GM11168 (cell line): ENCODE results near the gene UBLCP1.
"Not testable (repeated sequence)": the region's sequence is repeated elsewhere in the genome, so short reads cannot be mapped to it uniquely, and the experiment has no call there.

ENCODE experiments used
- in situ Hi-C: fragments of 300-500 bp; cut with MboI; formaldehyde crosslinking; loops from one replicate; pipeline ENCODE4 v1.12.0; 2022; ENCODE audit warnings: low sequenced_read_pairs; ENCODE audit not compliant: unreplicated experiment

UBLCP1 gene, protein sequence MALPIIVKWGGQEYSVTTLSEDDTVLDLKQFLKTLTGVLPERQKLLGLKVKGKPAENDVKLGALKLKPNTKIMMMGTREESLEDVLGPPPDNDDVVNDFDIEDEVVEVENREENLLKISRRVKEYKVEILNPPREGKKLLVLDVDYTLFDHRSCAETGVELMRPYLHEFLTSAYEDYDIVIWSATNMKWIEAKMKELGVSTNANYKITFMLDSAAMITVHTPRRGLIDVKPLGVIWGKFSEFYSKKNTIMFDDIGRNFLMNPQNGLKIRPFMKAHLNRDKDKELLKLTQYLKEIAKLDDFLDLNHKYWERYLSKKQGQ

DNA sequence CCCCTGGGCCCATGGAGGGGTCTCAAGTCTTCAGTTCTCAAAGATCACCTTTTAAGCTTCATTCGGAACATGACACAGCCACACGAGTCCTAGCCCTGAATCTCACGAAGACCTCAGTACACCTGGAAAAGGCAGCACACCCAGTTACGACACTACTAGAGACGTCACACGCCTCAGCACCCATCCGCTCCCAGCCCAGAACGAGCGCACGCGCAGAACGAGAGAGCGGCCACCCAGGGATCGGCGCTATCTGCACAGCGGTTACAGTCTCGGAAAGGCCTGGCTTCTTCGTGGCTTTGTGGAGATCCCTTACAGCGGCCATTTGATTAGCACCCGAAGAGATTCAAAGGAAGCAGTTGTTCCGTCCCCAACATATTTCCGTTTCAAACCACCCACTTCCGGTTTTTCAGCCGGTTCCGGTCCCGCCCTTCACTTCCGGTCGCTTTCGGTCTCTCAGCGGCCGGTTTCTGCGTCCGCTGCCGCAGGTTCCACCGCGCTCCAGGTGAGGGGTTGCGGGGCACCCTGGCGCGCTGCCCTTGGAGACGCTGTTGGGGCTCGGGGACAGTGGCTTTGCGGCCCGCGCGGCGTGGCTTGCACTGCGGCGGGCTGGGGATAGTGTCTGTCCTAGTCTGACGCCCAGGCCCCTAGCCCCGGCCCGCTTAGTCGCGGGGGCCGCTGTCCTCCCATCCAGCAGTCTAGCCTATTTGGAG is at the start of gene UBLCP1:
Gene UBLCP1, plus strand, starts transcription at position 432 of the 710 bp plus-strand sequence. CDS start 5,626 bp downstream, outside the sequence.
- in situ Hi-C loops = no loop called here

DNA sequence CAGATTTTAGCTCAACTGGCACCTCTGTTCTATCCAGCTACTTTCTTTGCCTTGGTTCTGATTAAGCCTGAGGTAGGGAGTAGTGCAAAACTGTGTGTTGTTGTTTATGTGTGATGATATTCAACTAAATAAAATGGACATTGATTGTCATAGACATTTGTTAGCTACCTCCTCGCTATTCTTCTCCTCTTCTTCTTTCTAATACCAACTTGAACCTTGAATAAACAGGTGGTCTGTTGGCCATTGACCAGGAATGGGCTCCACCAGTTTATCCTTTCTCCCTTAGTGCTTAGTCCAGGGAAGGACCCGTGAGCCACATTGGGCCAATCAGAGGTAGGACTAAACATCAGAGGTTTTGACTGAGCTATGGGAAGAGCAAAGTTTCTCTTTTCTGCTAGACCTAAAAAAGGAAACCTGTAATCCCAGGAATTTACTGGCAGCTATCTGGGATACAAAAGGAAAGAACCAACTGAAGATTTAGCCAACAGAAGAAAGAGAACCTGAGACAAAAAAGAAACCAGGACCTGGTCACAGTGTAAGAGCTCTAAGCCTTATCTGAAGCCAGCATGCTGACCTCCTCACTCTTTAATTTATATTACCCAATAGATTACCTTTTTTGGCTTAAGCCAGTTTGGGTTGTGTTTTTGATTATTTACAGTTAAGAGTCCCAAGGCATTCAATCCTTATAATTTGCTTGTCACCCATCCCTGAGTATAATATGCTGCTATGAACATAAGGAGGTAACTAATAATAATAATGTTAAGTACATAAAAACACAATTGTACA is 48.4 kb upstream of the UBLCP1 start:
- in situ Hi-C loops = no loop called here

DNA sequence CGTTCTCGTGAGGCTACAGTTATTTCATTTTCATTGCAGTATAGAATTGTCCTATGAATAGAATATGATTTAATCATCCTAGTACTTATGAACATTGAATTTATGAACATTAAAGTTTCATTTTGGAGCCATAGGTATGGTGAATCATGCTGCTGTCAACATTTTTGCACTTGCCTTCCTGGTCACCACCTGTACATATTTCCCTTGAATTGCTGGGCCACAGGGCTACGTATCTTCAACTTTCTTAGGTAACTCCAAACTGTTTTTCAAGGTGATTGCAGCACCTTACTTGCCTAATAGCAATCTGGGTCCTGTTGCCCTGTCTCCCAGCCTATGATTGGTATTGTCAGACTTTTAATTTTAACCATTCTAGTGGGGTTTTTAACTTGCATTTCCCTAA is 47.2 kb upstream of the UBLCP1 start:
- in situ Hi-C loops = no loop called here

DNA sequence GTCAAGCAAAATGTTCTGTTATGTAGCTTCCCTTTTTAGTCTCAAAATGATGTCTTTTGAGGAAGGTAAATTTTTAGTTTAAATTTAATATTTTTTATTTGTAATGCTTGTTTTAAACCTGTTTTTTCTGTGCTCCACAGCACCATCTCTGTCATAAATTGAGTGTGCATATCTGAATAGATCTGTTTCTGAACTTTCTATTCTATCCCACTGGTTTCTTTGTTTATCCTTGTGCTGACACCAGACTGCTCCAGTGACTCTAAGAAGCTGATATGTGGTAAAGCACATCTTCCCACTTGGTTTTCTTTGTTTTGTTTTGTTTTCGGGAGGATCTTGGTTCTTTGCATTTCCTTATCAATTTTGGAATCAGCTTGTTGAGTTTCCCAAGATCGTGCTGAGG is 46.6 kb upstream of the UBLCP1 start:
- in situ Hi-C loops = no loop called here

DNA sequence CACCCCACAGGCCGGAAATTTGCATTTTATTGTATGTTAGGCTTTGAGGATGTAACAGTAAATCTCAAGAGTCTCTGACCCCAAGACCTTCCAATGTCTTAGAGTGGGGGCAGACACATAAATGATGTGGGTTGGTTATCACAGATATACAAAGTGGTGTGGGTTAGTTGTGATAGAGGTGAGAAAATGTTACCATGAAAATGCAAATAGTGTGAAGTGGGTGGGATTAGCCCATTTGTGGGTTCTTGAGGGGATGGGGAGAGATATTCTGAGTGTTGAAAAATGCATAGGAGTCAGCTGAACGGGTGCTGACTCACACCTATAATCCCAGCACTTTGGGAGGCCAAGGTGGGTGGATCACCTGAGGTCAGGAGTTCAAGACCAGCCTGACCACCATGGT is 45.9 kb upstream of the UBLCP1 start:
- in situ Hi-C loops = no loop called here

DNA sequence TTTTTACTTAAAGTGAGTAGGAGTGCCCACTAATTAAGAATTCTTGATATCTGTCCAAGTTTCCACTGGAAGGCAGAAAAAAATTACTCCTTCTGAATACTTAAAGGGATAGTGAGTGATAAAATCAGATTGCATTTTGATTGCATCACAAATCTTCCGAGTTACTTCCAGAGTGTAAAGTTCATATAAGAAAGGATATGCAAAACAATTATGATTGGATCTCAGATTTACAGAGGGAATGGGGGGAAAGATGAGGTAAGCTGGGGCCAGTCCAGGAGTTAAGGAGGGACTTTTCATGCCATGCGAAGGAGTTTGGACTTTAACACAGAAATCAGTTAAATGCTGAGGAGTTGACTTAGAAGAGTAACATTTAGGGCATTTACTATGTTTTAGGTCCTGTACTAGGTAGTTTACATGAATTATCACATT is 44.5 kb upstream of the UBLCP1 start:
- in situ Hi-C loops = no loop called here

DNA sequence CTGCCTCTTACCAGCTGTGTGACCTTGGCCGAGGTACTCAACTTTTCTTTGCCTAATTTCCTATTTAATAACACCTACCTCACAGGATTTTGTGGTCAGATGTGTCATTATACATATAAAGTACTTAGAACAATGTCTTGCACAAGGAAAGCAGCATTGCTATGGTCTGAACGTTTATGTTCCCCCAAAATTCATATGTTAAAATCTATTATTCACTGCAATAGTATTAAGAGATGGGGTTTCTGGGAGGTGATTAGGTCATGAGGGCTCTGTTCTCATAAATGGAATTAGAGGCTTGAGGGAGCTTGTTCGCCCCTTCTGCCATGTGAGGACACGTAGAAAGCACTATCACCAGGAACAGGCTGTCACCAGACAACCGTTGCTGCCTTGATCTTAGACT is 42.9 kb upstream of the UBLCP1 start:
- in situ Hi-C loops = no loop called here

DNA sequence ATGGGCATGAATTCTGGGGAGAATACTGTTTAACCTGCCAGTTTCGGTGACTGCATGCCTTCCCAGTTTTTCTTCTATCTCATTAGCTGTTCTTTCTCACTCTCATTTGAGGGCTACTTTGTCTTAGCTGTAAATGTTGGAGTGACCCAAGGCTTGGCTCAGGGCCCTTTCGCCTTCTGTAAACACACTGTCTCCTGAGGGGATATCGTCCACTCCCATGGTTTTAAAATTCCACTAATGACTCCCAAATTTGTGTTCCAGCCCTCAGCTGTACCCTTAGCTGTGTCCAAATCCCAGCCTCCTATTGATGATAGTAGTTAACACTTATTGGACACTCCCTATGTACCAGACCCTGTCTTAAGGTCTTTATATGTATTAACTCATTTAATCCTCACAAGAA is 39.6 kb upstream of the UBLCP1 start:
- in situ Hi-C loops = no loop called here

DNA sequence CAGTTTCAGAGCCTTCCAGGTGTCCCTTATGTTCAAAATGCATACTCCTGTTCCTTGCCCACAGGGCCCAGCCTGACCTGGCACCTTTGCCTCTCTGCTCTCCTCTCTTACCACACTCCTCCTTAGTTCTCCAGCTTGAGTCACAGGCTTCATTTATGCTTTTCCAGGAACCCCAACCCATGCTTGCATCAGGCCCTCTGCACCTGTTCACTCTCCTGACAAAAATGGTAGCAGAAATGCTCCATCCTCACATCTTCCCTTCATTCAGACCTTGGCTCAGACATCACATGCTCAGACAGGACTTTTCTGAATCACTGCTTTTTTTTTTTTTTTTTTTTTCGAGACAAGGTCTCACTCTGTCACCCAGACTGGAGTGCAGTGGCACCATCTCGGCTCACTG is 38.6 kb upstream of the UBLCP1 start:
- in situ Hi-C loops = no loop called here

DNA sequence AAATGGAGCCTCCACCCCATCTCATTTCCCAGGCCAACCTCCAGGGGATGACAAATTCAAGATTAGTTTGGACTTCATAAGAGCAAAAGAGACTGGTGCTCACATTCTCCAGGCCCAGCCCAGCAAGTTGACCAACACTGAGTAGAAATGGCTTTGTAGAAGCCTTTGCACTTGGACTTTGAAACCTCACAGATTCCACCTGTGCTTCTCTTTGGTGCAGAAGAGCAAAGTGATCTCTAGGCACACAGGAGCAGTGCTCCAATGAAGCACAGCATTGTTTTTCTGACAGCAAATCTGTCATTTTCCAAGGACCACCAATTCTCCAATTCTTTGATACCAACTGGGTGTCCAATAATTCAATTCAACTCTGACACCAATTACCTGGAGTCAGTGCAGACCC is 36.6 kb upstream of the UBLCP1 start:
- in situ Hi-C loops = no loop called here

DNA sequence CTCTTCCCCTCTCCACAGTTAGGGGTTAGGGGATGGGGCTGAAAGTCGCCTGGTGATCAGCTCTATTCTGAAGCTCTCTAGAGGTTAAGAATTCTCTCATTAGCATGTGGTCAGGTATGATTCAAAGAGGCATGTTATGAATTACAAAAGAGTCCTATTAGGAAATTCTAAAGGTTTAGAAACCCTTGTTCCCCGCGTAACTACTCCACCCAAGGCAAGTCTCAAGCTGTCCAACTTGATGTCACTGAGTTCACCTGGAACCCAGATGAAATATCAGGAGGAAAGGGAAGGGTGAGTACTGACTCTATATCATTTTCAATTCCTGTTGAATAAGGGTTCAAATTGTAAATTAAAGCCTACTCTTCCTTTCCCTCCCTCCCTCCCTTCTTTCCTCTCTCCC is 35.6 kb upstream of the UBLCP1 start:
- in situ Hi-C loops = no loop called here

DNA sequence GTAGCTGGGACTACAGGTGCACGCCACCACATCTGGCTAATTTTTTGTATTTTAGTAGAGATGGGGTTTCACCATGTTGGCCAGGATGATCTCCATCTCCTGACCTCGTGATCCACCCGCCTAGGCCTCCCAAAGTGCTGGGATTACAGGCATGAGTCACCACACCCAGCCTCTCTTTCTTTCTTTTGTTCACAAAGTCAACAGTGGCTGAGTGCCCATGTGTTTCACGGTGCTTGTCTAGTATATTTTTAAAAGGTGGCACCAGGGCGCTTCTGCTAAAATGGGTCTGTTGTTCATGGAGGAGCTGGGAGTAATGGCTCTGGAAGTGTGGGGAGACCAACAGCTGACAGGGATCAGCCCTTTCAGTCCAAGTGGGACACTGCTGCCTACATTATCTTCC is 35.0 kb upstream of the UBLCP1 start:
- in situ Hi-C loops = not testable (repeated sequence)

DNA sequence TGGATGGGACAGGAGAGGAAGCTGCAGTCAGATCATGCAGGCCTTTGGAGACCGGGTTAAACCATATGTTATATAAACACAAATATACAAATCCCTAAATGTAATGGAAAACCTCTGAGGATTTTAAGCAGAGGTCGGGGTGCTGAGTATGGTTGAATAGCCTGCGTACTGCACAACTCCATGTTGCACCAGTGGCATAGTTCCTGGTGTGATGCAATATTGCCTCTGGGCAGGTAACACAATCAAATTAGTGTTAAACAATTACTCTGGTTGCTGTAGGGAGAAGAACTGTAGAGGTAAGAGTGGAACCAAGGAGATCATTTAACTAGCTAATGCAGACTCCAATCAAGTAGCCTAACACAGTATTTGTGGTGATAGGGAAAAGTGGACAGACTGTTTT is 32.4 kb upstream of the UBLCP1 start:
- in situ Hi-C loops = no loop called here

DNA sequence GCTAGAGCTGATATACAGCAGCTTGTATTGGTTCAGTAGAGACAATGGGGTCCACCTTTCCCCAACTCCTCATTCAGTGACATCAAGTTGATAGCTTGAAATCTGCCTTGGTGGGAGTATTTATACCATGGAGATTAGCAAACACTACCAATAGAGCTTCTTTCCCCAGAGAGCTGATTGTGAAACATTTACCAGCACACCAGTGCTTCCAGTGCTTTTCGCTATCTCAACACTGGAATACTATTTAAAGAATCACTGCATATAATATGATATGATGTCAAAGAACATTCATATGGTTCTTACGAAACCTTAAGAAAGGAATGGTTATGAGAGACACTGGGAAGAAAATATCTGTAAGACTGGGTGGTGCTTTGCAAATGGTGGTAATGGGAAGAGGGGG is 31.9 kb upstream of the UBLCP1 start:
- in situ Hi-C loops = no loop called here

DNA sequence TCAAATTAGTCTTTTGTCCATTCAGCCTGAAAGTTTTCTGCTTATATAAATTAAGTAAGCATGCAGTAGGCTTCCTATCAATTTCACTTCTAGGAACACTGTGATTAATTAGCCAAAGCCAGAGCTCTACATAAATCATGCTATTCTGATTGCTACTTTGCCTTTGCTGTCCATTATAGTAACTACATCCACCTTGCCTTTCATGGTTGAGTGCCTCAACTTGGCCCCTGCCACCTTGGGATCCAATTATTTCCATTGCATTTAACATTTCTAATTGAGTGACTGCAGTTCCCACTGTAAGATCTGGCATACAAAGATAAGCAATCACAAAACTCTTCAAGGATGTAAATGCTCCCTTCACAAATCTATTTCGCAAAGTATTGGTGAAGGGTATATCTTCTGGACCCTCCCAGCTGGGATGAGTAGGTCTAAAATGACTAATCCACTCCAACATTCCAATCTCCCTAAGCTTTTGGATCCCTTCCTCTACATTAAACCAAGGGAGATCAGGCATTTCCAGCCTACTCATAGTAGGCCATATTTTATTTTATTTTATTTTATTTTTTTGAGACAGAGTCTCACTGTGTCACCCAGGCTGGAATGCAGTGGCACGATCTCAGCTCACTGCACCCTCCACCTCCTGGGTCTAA is 27.1 kb upstream of the UBLCP1 start:
- in situ Hi-C loops = not testable (repeated sequence)

DNA sequence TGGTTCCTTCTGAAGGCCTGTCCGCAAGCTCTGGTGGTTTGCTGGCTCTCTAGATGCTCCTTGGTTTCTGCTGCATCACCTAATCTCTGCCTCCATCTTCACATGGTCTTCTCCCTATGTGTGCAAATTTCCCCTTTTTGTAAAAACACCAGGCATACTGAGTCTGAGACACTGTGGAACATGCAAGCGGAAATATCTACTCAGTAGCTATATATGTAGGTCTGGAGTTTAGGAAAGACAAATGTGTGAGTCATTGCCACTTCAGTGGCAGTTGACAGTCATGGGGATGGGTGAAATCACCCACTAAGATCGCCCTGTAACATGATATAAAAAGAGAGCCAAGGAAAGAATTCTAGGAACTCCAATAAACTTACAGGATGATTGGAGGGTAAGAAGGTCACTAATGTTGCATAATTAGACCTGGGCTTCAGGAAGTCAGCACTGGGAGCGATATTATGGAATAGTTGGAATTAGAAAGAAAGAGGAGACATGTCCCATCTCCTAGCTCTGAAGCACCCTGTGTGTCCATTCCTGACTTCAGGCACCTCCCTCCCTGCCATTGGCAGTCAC is 22.7 kb upstream of the UBLCP1 start:
- in situ Hi-C loops = no loop called here

DNA sequence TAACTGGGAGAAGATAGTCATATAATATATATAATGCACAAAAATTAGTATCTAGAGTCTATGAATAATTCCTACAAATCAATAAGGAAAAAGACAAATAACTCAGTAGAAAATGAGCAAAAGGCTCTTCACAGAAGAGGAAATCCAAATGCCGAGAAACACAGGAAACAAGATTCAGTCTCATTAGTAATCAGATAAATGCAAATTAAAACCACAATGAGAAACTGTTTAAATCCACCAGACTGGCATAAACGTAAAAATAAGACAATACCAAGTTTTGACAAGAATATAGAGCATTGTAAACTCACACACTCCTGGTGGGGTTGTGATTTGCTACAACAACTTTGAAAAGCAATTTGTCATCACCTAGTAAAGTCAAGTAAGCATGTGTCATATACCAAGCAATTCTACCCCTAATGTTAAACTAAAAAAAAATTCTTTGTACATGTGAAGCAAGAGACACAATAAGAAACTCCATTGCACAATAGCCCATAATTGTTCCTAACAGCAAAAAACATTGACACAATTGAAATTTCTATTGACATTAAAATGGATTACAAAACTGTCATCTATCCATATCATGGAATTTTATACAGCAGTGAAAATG is 21.0 kb upstream of the UBLCP1 start:
- in situ Hi-C loops = no loop called here

DNA sequence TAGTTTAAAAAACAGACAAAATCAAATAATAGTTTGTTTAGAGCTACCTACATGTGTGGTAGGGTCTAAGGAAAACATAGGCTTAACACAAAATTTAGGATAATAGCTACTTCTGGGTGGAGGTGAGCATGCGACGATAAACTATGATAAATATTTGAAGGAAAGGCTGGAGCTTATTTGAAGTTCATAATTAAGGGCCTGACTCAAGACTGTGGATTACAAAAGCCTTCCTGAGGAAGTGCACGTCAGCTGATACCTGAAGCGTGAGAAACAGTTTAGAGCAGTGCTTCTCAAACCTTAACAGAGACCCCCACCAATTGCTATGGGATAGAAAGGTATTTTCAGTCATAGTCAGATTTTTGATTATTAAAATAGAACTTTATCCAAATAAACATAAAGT is 20.4 kb upstream of the UBLCP1 start:
- in situ Hi-C loops = no loop called here

DNA sequence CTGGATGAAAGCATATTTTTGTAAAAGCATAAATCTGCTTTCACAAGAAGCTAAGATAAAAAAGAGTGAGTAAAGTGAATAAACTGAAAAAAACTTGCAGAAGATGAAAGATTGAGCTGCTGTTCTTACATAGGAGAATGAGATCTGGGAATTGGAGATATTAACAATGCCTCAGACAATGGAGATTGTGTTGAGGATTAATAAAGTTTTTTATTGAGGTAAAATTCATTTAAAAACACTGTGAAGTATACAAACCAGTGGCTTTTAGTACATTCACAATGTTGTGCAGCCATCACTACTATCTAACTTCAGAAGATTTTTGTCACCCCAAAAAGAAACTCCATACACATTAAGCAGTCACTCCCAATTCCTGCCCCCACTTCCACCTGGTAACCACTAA is 19.7 kb upstream of the UBLCP1 start:
- in situ Hi-C loops = no loop called here

DNA sequence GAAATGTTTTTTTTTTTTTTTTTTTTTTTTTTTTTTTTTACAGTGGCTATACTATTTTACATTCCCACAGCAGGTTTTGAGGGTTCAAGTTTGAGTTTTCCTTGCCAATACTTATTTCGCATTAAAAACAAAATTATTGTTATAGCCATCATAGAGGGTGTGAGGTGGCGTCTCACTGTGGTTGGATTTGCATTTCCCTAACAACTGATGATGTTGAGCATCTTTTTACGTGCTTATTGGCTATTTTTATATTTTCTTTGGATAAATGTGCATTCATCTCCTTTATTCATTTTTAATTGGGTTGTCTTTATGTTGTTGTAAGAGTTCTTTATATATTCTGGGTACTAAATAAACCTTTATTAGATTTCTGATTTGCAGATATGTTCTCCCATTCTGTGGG is 18.9 kb upstream of the UBLCP1 start:
- in situ Hi-C loops = no loop called here
